HepG2 (cell line): ENCODE data around the gene POU6F2. TPM values are rescaled to one million over a fixed set of nuclear protein-coding genes. Genes with fewer than 3 reads are reported as not detected.

ENCODE experiments used
- ATAC-seq: fragments of 200-7000 bp; cut with Tn5 transposase; 3 replicates; pipeline ENCODE4 v1.9.1; 2020; ENCODE audit warnings: mild to moderate bottlenecking, moderate library complexity
- BruUV-seq: library from RNA; stranded (reverse); fragments of 400-500 nt; replicated peaks from 2 replicates; lab custom pipeline; 2021; lab: Mats Ljungman, UMichigan
- CTCF ChIA-PET: fragments of 300-600 bp; formaldehyde crosslinking; extraction: SDS; loops from one replicate; lab custom pipeline; 2021; ENCODE audit warnings: low total read pairs, inconsistent platforms, low intra/inter-chr PET ratio; lab: Yijun Ruan, JAX
- POLR2A ChIA-PET: fragments of 350-600 bp; sonication (Branson Sonifier 250); formaldehyde crosslinking; loops from one replicate; lab custom pipeline; 2020; ENCODE audit warnings: antibody characterized with exemption, inconsistent platforms; lab: Yijun Ruan, JAX
- DNase-seq: peaks from one replicate; pipeline ENCODE4 v3.0.0-alpha.2; 2015; ENCODE audit warnings: low spot score
- FAIRE-seq: peaks from 3 replicates; lab custom pipeline; 2011; peaks lifted over from hg19 to GRCh38; lab: Jason Lieb, UNC
- H2AFZ ChIP-seq: one replicate; pipeline ENCODE4 v1.6.1; 2011; ENCODE audit warnings: low read length, inconsistent platforms
- H3K27ac ChIP-seq: fragments of 300-600 bp; 3 replicates; pipeline ENCODE4 v1.8.0; 2011; ENCODE audit warnings: mixed run types, mild to moderate bottlenecking, mixed read lengths, low read length, inconsistent platforms; ENCODE audit not compliant: insufficient read depth; ENCODE audit errors: extremely low read length
- H3K27me3 ChIP-seq, 2 experiments: fragments of 200-600 bp in 1 of 2; 2 replicates in 1 of 2; 3 replicates in 1 of 2; pipeline versions ENCODE4 v1.6.0 to v1.8.0; 2011; ENCODE audit warnings: low read length in 2 of 2, mild to moderate bottlenecking in 2 of 2, moderate library complexity in 2 of 2, inconsistent platforms in 1 of 2; ENCODE audit not compliant: insufficient read depth in 2 of 2, control insufficient read depth in 1 of 2
- H3K36me3 ChIP-seq, 2 experiments: fragments of 200-600 bp in 1 of 2; replicated peaks in 1 of 2; 2 replicates in 1 of 2; 3 replicates in 1 of 2; pipeline versions ENCODE4 v1.5.1 to v1.8.0; 2011; ENCODE audit warnings: low read length in 2 of 2, inconsistent platforms in 1 of 2; ENCODE audit not compliant: insufficient read depth in 2 of 2, control insufficient read depth in 1 of 2
- H3K4me1 ChIP-seq: 2 replicates; pipeline ENCODE4 v1.5.1; 2012; ENCODE audit warnings: low read length, inconsistent platforms; ENCODE audit not compliant: insufficient read depth
- H3K4me2 ChIP-seq: 2 replicates; pipeline ENCODE4 v1.6.0; 2011; ENCODE audit warnings: low read depth, low read length, inconsistent platforms
- H3K4me3 ChIP-seq, 3 experiments: fragments of 200-600 bp in 1 of 3; sonication (generic), shearing (Covaris generic) in 1 of 3; replicated peaks in 1 of 3; 2 replicates each; pipeline ENCODE4 v1.5.1; 2011 to 2016; ENCODE audit warnings: low read length in 3 of 3, inconsistent platforms in 2 of 3, low read depth in 2 of 3, mild to moderate bottlenecking in 2 of 3, control low read depth in 1 of 3, mixed read lengths in 1 of 3; ENCODE audit not compliant: insufficient read depth in 1 of 3
- H3K79me2 ChIP-seq: one replicate; pipeline ENCODE4 v1.6.1; 2011; ENCODE audit warnings: low read length, inconsistent platforms; ENCODE audit not compliant: insufficient read depth
- H3K9ac ChIP-seq: 2 replicates; pipeline ENCODE4 v1.6.0; 2011; ENCODE audit warnings: mild to moderate bottlenecking, low read depth, low read length, inconsistent platforms; ENCODE audit not compliant: insufficient read depth
- H3K9me3 ChIP-seq: 2 replicates; pipeline ENCODE4 v1.5.1; 2012; ENCODE audit warnings: mild to moderate bottlenecking, low read length
- H4K20me1 ChIP-seq: 2 replicates; pipeline ENCODE4 v1.6.0; 2011; ENCODE audit warnings: inconsistent platforms, mild to moderate bottlenecking, low read length, moderate library complexity; ENCODE audit not compliant: insufficient read depth
- ASH2L ChIP-seq: fragments of 300-600, 200-600 bp; sonication (generic); IDR thresholded peaks from 2 replicates; pipeline ENCODE4 v1.7.0; 2017; ENCODE audit warnings: low read depth, mild to moderate bottlenecking, moderate library complexity, mixed read lengths, low read length; ENCODE audit not compliant: insufficient read length
- ATAD3A ChIP-seq: sonication (generic); formaldehyde crosslinking; IDR thresholded peaks from 2 replicates; pipeline ENCODE4 v1.4.0; 2020; ENCODE audit warnings: missing genetic modification reagents
- FOXA1 ChIP-seq, 2 experiments: fragments of 450-650 bp in 1 of 2; sonication (generic) in 1 of 2; formaldehyde crosslinking in 1 of 2; IDR thresholded peaks; 2 replicates each; pipeline versions ENCODE4 v1.4.0 to v1.6.1; 2016 to 2020; ENCODE audit warnings: missing genetic modification reagents in 1 of 2
- GATAD1 ChIP-seq: IDR thresholded peaks from 2 replicates; pipeline ENCODE4 v1.6.1; 2016; ENCODE audit warnings: missing genetic modification reagents, missing compliant biosample characterization
- HNRNPH1 ChIP-seq: fragments of 200-400 bp; formaldehyde crosslinking; optimal IDR thresholded peaks from 2 replicates; pipeline ENCODE3; 2017; ENCODE audit warnings: mild to moderate bottlenecking, low read depth, low read length
- MAFF ChIP-seq: IDR thresholded peaks from 2 replicates; pipeline ENCODE4 v1.6.1; 2011; ENCODE audit warnings: low read depth, low read length, improper control_type of control experiment
- RARA ChIP-seq: IDR thresholded peaks from 2 replicates; pipeline ENCODE4 v1.6.1; 2016; ENCODE audit warnings: missing genetic modification reagents, missing compliant biosample characterization
- REXO4 ChIP-seq: sonication (generic); formaldehyde crosslinking; IDR thresholded peaks from 2 replicates; pipeline ENCODE4 v1.8.0; 2022; ENCODE audit warnings: missing genetic modification reagents, mild to moderate bottlenecking, borderline replicate concordance
- SIX1 ChIP-seq: sonication (generic); formaldehyde crosslinking; IDR thresholded peaks from 2 replicates; pipeline ENCODE4 v1.4.0; 2020; ENCODE audit warnings: missing genetic modification reagents, borderline replicate concordance
- STAG1 ChIP-seq: sonication (generic); formaldehyde crosslinking; IDR thresholded peaks from 2 replicates; pipeline ENCODE4 v1.4.0; 2020; ENCODE audit warnings: missing genetic modification reagents
- ZNF317 ChIP-seq: sonication (generic); formaldehyde crosslinking; IDR thresholded peaks from 2 replicates; pipeline ENCODE4 v1.5.0; 2020; ENCODE audit warnings: mild to moderate bottlenecking, missing genetic modification reagents
- ZNF616 ChIP-seq: sonication (generic); formaldehyde crosslinking; IDR thresholded peaks from 2 replicates; pipeline ENCODE4 v1.5.0; 2020; ENCODE audit warnings: low read depth, mild to moderate bottlenecking, missing genetic modification reagents
- ZNF670 ChIP-seq: sonication (generic); formaldehyde crosslinking; IDR thresholded peaks from 2 replicates; pipeline ENCODE4 v1.8.0; 2022; ENCODE audit warnings: mild to moderate bottlenecking, missing genetic modification reagents, borderline replicate concordance
- ZSCAN31 ChIP-seq: sonication (generic); formaldehyde crosslinking; IDR thresholded peaks from 2 replicates; pipeline ENCODE4 v1.5.0; 2020; ENCODE audit warnings: low read depth, mild to moderate bottlenecking, missing genetic modification reagents
- WGBS: methylation state at CpG from one replicate; pipeline ENCODE4 v1.1.6; 2017; ENCODE audit warnings: low lambda C conversion rate; 5-methylcytosine and 5-hydroxymethylcytosine counted together
- in situ Hi-C: cut with HindIII; loops from 2 replicates; pipeline ENCODE4 v1.10.0; 2017; ENCODE audit warnings: low pct_unique_long_range_greater_than_20kb; ENCODE audit not compliant: extremely low pct_ligation_motif_present
- intact Hi-C: fragments of 100-400 bp; cut with micrococcal nuclease; formaldehyde crosslinking; loops from one replicate; pipeline ENCODE4 v1.10.0; 2022; ENCODE audit not compliant: unreplicated experiment
- polyA plus RNA-seq, 8 experiments: library from polyadenylated mRNA; depleted of rRNA in 3 of 8; stranded (reverse) in 7 of 8; unstranded in 1 of 8; fragments of >200 nt; fragmentation: Illumina TruSeq in 4 of 8; extraction: Trizol in 4 of 8; gene quantifications; 2 replicates each; pipeline versions ENCODE4 v1.2.1 to v1.2.3, GENCODE V29; 2011 to 2016; ENCODE audit warnings: low read depth in 4 of 8, missing spikeins in 1 of 8, mixed read lengths in 1 of 8; ENCODE audit not compliant: insufficient read depth in 1 of 8
- total RNA-seq, 5 experiments: library from RNA; depleted of rRNA; stranded (reverse); fragments of >200 nt; fragmentation: Illumina TruSeq; extraction: Trizol; gene quantifications; 2 replicates each; pipeline ENCODE4 v1.2.3, GENCODE V29; 2016; ENCODE audit warnings: low read depth in 1 of 5
- TF ChIP-seq, protein P1 (sequence below): sonication (generic); formaldehyde crosslinking; IDR thresholded peaks from 2 replicates; pipeline ENCODE4 v1.5.0; 2020; ENCODE audit warnings: mild to moderate bottlenecking, missing genetic modification reagents, moderate library complexity
- TF ChIP-seq, protein P2 (sequence below): sonication (generic); formaldehyde crosslinking; IDR thresholded peaks from 2 replicates; pipeline ENCODE4 v1.4.0; 2020; ENCODE audit warnings: missing genetic modification reagents

Gene POU6F2
- total and polyA plus RNA-seq, 2 of the 13 experiments (the other 11 are each of a cell fraction or from before 2014, with no cell fraction given) = not detected

DNA sequence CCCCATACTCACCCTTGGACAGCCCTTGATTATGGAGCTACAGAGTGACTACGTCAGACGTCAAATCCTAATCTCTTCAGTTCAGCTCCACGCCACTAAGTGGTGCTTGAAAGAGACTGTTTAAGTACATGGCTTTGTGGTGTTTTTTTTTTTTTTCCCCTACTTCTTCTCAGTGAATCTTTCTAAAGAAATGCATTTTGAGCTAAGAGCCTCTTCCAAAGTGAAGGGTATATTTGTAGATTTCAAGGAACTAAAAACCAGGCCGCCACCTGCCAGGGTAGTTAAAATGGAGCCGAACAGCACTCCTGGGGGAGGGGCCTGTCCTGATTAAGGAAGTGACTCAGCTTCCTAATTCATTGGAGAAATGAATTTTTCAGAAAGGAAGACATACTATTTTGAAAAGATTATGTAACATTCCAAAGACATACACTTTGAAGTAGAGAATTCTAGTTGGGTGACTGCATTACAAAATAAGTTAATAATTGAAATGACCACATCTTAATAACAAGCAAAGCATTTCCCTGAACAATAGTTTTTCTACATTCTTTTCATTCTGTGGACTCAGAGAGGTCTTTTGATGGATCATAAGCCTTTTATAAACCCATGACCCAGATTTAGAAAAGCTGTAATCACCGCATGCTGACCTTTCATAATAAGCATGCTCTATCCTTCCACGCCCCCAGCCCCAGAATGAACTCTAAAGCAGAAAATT lies 48.1 kb upstream of the POU6F2 start:
- POLR2A ChIA-PET = no interaction called here
- CTCF ChIA-PET = no interaction called here
- H2AFZ ChIP-seq = no peak overlapping the region
- no peak overlapping the region for H3K27ac ChIP-seq
- intact Hi-C loops (no loop called here), in situ Hi-C loops (loop anchor here (5.0 kb wide), 2 partner anchors 538 to 588 kb away; no protein-coding TSS in a partner anchor)
- no peaks in the 10 kb centered on the region for H3K4me1 ChIP-seq
- H3K79me2 ChIP-seq = no peaks in the 10 kb centered on the region
- TF ChIP-seq REXO4 (no peak), ZNF616 (CRISPR knock-in tag) (no peak), ATAD3A (no peak), GATAD1 (CRISPR knock-in tag) (no peak), HNRNPH1 (no peak)
- H3K4me2 ChIP-seq = no peak overlapping the region
- H3K27me3 ChIP-seq = no peaks in the 10 kb centered on the region
- 69% methylated on average over 7 of the region's 7 CpGs for WGBS
- no peak for ATAC-seq
- H3K9me3 ChIP-seq = no peaks in the 10 kb centered on the region
- FAIRE-seq = no peak
- no peak overlapping the region for H3K4me3 ChIP-seq
- no peaks in the 10 kb centered on the region for H3K36me3 ChIP-seq
- no peak for DNase-seq
- no peak overlapping the region for H3K9ac ChIP-seq
- no peaks in the 10 kb centered on the region for H4K20me1 ChIP-seq
- BruUV-seq = no TSS peak

DNA sequence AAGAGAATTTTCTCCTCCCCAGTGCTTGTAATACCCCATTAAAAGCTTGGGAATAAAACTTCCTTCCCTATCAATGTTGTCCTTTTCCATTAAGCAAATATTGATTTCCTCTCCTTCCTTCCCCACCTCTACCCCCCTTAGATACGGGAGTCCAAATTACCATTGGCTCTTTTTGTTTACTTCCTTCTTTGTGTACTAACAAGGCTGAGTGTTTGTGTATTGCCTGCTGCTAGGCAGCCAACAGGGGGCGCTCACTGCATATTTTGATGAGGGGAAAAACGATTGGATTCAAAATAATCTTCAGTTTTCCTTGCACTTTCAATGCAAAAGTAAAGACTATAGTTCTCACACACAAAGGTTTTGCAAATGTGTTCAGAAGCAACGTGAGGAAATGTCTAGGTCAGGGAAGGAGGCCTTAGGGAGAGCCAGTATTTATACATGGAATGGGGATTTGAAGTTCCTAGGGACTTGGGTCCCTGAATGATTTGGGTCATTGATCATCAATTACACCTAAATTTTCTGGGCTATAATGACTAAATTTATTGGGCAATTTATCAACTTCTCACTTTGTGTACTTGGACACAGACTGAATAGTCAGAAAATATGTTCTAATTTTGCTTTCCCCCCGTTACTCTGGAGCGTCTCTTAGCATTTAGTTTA lies 45.1 kb upstream of the POU6F2 start:
- BruUV-seq = no TSS peak
- no peak overlapping the region for H3K9ac ChIP-seq
- H4K20me1 ChIP-seq = no peaks in the 10 kb centered on the region
- ChIA-PET CTCF (interaction anchor here (1.2 to 1.4 kb wide), 2 partner anchors 532 to 587 kb away, joined by 6 to 9 read pairs; no protein-coding TSS in a partner anchor), POLR2A (no interaction called here)
- H3K79me2 ChIP-seq = no peaks in the 10 kb centered on the region
- WGBS = 35% methylated on average over 6 of the region's 6 CpGs
- FAIRE-seq (no peak), DNase-seq (peak; percentile 28), ATAC-seq (peak; percentile 54; the same call in 2 of the 3 replicates)
- H3K4me1 ChIP-seq = no peaks in the 10 kb centered on the region
- H3K4me2 ChIP-seq = no peak overlapping the region
- in situ Hi-C loops = loop anchor here (5.0 kb wide), 2 partner anchors 535 to 585 kb away; no protein-coding TSS in a partner anchor
- no peaks in the 10 kb centered on the region for H3K9me3 ChIP-seq
- H3K27me3 ChIP-seq = no peaks in the 10 kb centered on the region
- no peak overlapping the region for H3K4me3 ChIP-seq
- H2AFZ ChIP-seq = no peak overlapping the region
- intact Hi-C loops = loop anchor here (1.0 to 2.0 kb wide), 3 partner anchors 136 to 588 kb away; no protein-coding TSS in a partner anchor
- H3K36me3 ChIP-seq = no peaks in the 10 kb centered on the region
- H3K27ac ChIP-seq = no peak overlapping the region
- TF ChIP-seq RARA (CRISPR knock-in tag) = no peak
- TF ChIP-seq, protein P1, sequence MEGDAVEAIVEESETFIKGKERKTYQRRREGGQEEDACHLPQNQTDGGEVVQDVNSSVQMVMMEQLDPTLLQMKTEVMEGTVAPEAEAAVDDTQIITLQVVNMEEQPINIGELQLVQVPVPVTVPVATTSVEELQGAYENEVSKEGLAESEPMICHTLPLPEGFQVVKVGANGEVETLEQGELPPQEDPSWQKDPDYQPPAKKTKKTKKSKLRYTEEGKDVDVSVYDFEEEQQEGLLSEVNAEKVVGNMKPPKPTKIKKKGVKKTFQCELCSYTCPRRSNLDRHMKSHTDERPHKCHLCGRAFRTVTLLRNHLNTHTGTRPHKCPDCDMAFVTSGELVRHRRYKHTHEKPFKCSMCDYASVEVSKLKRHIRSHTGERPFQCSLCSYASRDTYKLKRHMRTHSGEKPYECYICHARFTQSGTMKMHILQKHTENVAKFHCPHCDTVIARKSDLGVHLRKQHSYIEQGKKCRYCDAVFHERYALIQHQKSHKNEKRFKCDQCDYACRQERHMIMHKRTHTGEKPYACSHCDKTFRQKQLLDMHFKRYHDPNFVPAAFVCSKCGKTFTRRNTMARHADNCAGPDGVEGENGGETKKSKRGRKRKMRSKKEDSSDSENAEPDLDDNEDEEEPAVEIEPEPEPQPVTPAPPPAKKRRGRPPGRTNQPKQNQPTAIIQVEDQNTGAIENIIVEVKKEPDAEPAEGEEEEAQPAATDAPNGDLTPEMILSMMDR (CRISPR knock-in tag) = peak; percentile 75
- TF ChIP-seq ZNF317 (CRISPR knock-in tag) = no peak
- TF ChIP-seq ZNF670 (CRISPR knock-in tag) = no peak
- TF ChIP-seq STAG1 (CRISPR knock-in tag) = peak; percentile 78
- TF ChIP-seq, protein P2, sequence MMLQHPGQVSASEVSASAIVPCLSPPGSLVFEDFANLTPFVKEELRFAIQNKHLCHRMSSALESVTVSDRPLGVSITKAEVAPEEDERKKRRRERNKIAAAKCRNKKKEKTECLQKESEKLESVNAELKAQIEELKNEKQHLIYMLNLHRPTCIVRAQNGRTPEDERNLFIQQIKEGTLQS (CRISPR knock-in tag) = no peak
- no peak for TF ChIP-seq FOXA1 (IDR thresholded peaks at IDR 0.05)
- 0 out of 2 replicates have a peak, but pooled peaks have one; percentile 9 for TF ChIP-seq FOXA1 (CRISPR knock-in tag; IDR thresholded peaks at IDR 0.05)
- TF ChIP-seq MAFF = no peak
- TF ChIP-seq ASH2L = peak; percentile 23
- TF ChIP-seq SIX1 (CRISPR knock-in tag) = no peak
- TF ChIP-seq ZSCAN31 = no peak
